ENCODE measurements around the gene SLC26A2.

GRCh38 chr5:150014456-150014855 is 53.9 kb downstream of the SLC26A2 start:
- TF ChIP-seq EP300 (IDR thresholded peaks at IDR 0.05; ENCODE audit: low read depth) (no peak), CTCF (IDR thresholded peaks at IDR 0.05) (no peak), POLR2A (IDR thresholded peaks at IDR 0.05) (no peak), POLR2AphosphoS5 (IDR thresholded peaks at IDR 0.05) (no peak)

All from transverse colon (tissue), 4 donors.